Right ventricle myocardium superior (tissue), 1 donor: ENCODE results near the gene C21orf58. TPM values are rescaled to one million over a fixed set of nuclear protein-coding genes. Genes with fewer than 3 reads are reported as not detected.

Experiments
- ATAC-seq: fragments of 200-7000 bp; cut with Tn5 transposase; one replicate; pipeline ENCODE4 v1.9.1; 2020; ENCODE audit warnings: mild to moderate bottlenecking; ENCODE audit not compliant: poor library complexity
- DNase-seq: peaks from one replicate; pipeline ENCODE4 v3.0.0-alpha.2; 2020
- intact Hi-C: fragments of 100-400 bp; cut with DNase I; formaldehyde crosslinking; loops from one replicate; pipeline ENCODE4 v1.11.2; 2022
- total RNA-seq: library from RNA; stranded (reverse); fragmentation: NEBNext Ultra II Directional; extraction: Animal tissue kit (Norgen Biotek cat#: 25700); gene quantifications from one replicate; pipeline ENCODE4 v1.2.1, GENCODE V29; 2021
- donor health status: DM: no; HTN: yes; CAD: no; lungs with severe emphysema.

Gene C21orf58
- total RNA-seq, 1 donor from 2014 or later: 1.0 TPM

DNA sequence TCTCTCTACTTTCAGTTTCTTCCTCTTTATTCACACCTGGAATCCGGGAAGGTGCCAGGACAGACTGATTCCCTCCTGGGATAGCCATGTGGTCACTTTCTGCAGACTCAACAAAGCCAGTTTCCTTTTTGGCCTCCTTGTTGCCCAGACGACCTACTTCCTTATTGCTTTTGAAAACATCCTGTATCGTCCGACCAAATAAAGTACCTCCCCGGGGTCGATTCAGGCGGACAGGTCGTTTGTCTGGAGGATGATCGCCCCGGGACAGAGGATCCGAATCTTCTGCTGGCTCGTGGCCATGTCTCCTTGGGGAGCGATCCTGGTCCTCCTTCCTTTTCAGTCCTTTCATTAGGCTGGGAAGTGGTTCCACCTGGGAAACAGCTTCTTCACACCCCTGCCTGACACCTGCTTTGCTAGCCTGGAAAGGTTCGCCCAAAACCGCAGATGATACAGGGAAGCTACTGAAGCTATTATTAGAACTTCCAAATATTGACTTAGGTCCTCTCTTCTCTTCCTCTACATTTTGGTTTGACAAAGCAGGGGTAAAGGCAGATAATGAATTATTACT is 39.5 kb downstream of the C21orf58 start:
- DNase-seq (no peak), ATAC-seq (no peak)
- intact Hi-C loops: loop anchor here (2.0 kb wide), 1 partner anchor 41 kb away; the partner anchor contains the start of gene PCNT

DNA sequence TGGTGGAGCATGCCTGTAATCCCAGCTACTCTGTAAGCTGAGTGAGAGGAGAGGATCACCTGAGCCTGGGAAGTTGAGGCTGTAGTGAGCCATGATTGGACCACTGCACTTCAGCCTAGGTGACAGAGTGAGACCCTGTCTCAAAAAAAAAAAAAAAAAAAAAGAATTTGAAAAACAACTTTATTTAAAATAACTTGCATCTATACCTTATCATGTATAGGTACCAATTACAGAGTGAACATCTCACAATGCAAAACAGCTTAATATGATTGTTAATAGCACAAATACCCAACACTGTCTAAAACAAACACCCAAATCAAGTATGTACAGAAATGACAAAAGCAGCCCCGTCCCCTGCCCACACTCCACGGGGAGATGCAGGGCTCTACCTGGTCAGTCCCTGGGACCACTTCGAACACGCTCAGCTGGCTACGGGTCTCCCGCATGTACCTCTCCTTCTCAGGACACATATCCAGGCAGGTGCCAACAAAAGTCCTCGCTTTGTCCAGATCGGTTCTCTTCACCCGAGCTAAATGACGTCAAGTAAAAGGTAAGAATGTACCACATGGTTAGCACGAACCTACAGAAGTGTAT is 48.8 kb downstream of the C21orf58 start:
- intact Hi-C loops: no loop called here
- DNase-seq (no peak), ATAC-seq (no peak)

GRCh38 chr21:46273341-46273740 is 50.3 kb downstream of the C21orf58 start:
- DNase-seq (no peak), ATAC-seq (no peak)
- intact Hi-C loops: no loop called here

DNA sequence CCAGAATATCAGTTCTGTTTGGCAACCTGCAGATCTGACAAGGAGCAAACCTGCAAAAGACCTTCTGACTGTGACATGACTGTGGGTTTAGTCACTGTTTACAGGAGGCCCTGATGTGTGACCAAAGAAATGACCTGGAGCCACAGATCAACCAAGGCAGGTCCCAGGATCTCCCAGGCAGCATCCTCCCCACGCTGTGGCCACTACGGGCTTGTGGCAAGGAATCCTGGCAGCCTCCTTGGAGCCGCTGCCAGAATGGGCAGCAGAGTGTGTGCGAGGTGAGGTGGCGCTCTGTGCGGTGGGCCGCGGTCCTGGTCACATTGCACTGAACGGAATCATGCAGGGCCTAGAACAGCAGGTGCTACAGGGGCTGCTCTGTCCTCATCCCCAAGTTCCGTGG is 54.2 kb downstream of the C21orf58 start:
- ATAC-seq: no peak
- intact Hi-C loops: no loop called here
- no peak for DNase-seq

- ATAC-seq: no peak
- DNase-seq: no peak
- intact Hi-C loops: no loop called here
Observed at GRCh38 chr21:46268371-46268770, 55.3 kb downstream of the C21orf58 start.

DNA sequence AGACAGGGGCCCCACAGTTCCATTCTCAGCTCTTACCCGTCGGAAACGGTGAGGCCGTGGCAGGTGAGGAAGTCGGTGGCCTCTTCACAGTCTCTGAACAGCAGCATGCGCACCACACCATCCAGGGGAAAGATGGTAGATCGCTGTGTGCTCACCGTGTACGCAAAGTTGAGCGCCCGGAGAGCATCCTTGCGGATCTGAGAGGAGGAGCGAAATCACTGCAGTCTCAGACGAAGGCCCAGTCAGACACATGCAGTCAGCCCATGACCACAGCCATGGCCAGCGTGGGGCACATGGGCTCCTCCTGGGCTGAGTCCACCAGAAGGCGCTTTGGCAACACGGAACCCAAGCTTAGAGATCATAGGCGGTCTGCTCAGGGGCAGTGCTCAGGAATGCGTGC is 56.7 kb downstream of the C21orf58 start:
- DNase-seq (no peak), ATAC-seq (no peak)
- intact Hi-C loops: no loop called here

- DNase-seq: no peak
Observed at GRCh38 chr21:46265736-46266525, 57.7 kb downstream of the C21orf58 start.

DNA sequence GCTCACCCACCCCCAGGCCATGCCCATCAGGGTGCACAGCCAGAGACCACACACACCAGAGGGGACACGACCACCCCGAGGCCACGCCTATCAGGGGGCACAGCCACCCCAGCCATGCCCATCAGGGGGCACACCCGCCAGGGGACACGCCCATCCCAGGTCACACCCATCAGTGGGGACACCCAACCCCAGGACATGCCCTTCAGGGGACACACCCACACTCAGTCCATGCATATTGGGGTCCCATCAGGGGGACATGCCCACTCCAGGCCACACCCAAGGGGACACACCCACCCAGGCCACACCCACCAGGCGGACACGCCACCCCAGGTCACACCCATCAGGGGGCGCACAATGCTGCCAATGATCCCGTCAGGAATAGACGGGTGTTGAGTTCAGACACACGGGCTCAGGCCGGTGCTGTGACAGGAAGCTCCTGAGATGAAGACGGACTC is 59.0 kb downstream of the C21orf58 start:
- intact Hi-C loops: no loop called here
- DNase-seq: no peak
- peak; percentile 19 for ATAC-seq

More at GRCh38 chr21:46265736-46266525, 57.7 kb downstream of the C21orf58 start:
- intact Hi-C loops: no loop called here
- no peak for ATAC-seq

DNA sequence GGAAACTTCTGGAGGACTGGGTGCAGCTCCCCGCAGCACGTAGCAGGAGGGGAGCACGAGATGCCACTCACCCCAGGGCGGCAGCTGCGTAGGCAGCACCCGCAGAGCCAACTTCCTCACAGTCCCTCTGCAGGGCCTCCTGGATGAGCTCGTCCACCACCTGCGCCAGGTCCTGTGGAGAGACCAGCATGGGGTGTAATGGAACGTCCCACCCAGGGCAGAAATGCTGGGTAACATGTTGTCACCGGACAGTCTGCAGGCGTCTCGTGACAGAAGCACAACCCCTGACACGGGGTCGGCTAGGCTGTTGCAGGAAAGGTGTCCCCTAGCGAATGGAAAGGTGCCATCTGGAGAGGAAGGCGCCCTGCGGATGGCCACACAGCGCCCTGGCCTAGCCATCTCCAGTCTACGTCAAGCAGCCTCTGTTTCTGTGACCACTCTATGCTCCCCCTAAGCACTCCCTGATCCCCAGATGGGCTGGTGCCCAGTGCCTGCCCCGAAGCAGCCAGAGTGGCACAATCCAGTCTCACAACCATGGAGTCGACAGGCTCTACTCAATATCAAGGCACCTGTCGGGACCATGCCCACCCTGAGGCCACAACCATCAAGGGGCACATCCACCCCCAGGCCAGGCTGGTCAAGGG is 59.5 kb downstream of the C21orf58 start:
- DNase-seq (no peak), ATAC-seq (peak; percentile 10)
- intact Hi-C loops: no loop called here

- peak; percentile 90 for ATAC-seq
- intact Hi-C loops: loop anchor here (10.0 kb wide), 1 partner anchor 112 kb away; no protein-coding TSS in a partner anchor
- peak; percentile 78 for DNase-seq
Observed at GRCh38 chr21:46256501-46256994, 67.1 kb downstream of the C21orf58 start.

DNA sequence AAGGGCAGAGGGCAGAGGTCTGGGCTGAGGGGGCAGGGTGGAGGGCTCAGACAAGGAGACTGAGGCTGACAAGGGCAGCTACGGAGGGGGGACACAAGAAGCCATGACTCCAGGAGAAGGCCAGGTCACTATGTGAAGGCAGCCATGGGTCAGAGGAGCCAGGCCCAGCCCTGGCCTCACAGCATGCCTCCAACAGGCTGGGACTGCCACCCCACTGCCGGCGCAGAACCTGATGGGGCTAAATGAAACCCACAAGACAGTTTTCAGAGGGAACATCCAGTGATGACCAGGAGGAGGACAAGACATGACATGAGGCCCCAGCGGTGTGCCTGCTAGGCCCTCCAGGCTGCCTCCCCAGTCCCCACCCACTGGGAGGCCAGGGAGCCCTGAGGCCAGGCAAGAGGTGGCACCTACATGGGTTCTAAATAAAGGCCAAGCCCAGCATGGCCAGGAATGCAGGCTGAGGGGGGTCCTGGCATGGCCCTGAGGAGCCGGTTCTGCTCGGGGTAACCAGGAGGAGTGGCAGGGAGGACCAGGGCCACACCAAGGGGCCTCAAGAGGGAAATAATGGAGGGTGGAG is 67.8 kb downstream of the C21orf58 start:
- intact Hi-C loops: loop anchor here (10.0 kb wide), 1 partner anchor 111 kb away; no protein-coding TSS in a partner anchor

DNA sequence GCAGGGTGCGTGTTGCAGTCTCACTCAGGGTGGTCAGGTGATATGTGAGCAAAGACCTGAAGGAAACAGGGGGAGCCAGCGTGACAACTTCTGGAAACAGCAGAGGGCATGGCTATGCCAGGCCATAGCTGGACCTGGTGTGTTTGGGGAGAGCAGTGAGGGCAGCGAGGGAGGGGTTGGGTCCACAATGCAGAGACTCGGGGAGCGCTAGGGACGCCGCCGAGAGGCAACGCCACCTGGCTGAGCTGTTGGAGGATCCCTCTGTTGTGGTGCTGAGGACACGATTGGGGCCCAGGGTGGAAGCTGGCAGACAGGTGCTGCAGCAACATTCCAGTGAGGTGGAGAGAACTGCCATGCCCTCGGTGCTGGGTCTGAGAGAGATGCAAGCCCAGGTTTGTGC is 68.5 kb downstream of the C21orf58 start:
- no peak for DNase-seq
- intact Hi-C loops: loop anchor here (10.0 kb wide), 1 partner anchor 110 kb away; no protein-coding TSS in a partner anchor
- ATAC-seq: no peak

More for the DNA sequence above, 67.8 kb downstream of the C21orf58 start:
- ATAC-seq: peak; percentile 11
- DNase-seq: no peak

- intact Hi-C loops: loop anchor here (10.0 kb wide), 1 partner anchor 110 kb away; no protein-coding TSS in a partner anchor
- DNase-seq (no peak), ATAC-seq (no peak)
Observed at GRCh38 chr21:46254208-46254975, 69.3 kb downstream of the C21orf58 start.

DNA sequence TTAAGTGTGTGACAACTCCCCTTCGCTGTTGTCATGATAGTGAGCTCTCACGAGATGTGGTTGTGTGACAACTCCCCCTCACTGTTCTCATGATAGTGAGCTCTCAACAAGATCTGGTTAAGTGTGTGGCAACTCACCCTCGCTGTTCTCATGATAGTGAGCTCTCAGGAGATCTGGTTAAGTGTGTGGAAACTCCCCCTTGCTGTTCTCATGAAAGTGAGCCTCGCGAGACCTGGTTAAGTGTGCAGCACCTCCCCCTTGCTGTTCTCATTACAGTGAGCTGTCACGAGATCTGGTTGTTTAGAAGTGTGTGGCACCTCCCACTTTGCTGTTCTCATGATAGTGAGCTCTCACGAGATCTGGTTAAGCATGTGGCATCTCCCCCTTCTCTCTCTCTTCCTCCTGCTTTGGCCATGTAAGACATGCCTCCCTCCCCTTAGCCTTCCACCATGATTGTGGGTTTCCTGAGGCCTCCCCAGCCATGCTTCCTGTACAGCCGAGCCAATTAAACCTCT is 70.0 kb downstream of the C21orf58 start:
- ATAC-seq (no peak), DNase-seq (no peak)
- intact Hi-C loops: loop anchor here (10.0 kb wide), 1 partner anchor 109 kb away; no protein-coding TSS in a partner anchor

DNA sequence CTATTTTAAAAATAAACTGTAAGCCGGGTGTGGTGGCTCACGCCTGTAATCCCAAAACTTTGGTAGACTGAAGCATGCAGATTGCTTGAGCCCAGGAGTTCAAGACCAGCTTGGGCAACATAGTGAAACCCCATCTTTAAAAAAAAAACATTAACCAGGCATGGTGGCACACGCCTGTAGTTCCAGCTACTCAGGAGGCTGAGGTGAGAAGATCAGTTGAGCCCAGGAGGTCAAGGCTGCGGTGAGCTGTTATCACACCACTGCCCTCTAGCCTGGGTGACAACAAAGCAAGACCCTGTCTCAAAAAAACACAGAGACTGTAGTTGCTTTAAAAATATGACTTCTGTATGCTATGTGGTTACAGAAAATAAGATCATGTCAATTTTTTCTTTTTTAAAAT is 70.8 kb downstream of the C21orf58 start:
- DNase-seq: no peak
- ATAC-seq: no peak
- intact Hi-C loops: loop anchor here (10.0 kb wide), 1 partner anchor 108 kb away; no protein-coding TSS in a partner anchor
